ENCODE data around the gene ATR.
"Not testable (repeated sequence)": the region's sequence is repeated elsewhere in the genome, so short reads cannot be mapped to it uniquely, and the experiment has no call there.

Gene ATR

DNA sequence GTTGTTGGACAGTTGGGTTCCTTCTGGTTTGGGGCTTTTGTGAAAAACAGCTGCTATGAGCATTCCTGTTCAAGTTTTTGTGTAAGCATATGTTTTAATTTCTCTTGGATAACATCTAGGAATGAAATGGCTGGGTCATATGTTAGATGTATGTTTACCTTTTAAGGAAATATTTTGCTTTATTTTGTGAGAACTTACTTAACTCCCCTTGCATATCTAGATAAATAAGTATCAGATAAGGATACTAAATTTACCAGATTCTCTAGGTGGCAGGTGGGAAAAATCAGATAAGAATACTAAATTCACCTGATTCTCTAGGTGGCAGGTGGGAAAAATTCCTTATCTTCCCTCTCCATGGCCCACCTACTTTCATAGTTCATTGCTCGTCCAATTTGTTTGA is 16.6 kb upstream of the ATR start:
- DNase-seq (ENCODE audit: low spot score), result no peak

DNA sequence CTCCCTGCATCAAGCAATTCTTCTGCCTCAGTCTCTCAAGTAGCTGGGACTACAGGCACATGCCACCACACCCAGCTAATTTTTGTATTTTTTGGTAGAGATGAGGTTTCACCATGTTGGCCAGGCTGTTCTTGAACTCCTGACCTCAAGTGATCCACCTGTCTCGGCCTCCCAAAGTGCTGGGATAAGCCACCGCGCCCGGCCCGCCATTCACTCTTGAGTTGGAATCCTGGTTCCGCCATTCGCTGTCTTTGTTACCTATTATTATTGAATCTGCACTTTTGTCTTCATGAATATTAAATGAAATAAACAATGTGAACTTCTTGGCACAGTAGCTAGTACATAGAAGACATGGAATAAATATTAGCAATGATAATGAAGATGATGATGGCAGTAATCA is 13.7 kb upstream of the ATR start:
- DNase-seq (ENCODE audit: low spot score), result not testable (repeated sequence)

DNA sequence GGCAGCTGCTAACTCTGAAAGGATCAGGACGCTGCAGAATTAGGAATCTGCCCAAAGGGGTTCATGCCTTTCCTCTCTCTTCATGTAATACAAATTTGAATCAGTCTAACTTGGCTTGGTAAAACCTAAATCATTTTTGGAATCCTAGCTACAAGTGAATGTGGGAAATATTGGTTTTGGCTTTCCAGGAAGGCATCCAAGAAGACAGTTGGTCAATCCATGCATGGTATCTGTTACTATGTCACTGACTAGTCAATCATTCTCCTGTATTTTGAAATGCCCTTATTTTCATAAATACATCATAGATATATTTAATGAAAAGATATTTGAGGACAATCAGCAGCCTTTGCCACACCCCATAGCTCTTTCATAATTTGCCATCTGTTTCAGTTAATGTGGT is 10.2 kb upstream of the ATR start:
- DNase-seq (ENCODE audit: low spot score), result no peak

GRCh38 chr3:142586803-142587406 is 8.4 kb upstream of the ATR start:
- peak; percentile 49 for DNase-seq (ENCODE audit: low spot score)

DNA sequence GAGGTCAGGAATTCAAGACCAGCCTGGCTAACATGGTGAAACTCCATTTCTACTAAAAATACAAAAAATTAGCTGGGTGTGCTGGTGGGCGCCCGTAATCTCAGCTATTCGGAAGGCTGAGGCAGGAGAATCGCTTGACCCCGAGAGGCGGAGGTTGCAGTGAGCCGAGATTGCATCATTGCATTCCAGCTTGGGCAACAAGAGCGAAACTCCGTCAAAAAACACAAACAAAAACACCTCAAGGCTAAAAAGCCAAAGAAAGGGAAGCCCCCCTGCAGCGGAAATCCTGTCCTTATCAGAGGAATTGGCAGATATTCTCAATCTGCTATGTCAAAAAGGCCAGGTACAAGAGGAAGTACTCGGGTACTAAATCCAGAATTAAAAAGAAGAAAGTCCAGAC is 2.5 kb upstream of the ATR start:
- DNase-seq (ENCODE audit: low spot score), result not testable (repeated sequence)

DNA sequence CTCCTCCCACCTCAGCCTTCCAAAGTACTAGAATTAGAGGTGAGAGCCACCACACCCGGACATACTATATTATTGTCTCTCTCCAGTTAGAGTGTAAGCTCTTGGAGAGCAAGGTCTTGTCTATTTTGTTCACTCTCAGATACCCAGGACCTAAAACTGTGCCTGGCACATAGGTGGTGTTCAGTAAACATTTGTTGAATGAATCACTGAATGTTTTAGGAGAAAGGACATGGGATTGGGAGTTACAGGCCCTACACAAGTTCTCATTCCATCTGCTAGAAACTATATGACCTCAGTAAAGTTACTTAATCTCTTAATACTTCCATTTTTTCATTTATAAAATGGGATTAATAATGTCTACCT is 1.5 kb upstream of the ATR start:
- DNase-seq (ENCODE audit: low spot score), result no peak

DNA sequence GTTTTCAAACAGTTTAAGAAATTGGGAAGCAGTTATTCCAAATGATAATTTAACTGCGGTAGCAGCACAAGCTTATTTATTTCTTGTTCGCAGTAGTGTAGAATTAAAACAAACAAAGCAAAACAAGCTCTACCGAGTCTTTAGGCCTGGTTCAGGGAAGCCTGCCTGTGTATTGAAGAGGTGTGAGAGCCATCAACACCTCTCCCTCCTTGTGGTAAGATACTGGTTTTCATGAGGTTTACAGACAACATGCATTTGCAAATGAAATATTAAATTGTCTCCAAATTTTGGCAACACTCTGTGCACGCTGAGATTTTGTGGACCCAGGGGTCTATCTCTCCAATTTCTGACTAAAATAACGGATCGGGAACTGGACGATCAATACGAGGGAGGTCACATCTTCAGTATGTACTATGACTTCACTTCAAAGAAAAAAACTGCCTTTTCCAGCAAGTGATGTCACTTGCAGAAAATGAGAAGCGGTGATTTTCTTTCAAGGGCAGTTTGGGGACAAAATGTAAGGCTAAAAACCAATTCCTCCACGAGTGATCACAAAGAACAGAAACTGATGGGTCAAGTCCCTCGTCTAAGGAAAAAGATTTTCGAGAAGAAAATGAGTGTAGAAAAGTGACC is 721 bp downstream of the ATR start:
- peak; percentile 16 for DNase-seq (ENCODE audit: low spot score)

DNA sequence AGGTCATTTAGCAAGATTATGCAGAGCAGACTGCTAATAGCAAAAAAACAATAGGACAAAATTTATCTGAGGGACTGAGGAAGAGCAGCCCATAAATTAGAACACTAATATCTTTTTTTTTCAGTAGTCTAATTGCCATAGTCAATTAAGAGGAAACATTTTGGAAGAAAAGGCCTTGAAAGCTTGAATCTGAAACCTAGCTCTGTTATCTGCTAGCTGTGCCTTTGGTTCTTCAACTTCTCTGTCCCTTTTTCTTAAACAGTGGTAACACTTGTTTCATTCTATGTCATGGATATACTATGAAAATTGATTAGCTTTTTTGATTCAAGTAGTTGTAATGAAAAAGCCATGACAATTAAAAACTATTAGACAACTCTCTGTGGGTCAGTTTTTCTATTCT is 1.7 kb downstream of the ATR start:
- no peak for DNase-seq (ENCODE audit: low spot score)

DNA sequence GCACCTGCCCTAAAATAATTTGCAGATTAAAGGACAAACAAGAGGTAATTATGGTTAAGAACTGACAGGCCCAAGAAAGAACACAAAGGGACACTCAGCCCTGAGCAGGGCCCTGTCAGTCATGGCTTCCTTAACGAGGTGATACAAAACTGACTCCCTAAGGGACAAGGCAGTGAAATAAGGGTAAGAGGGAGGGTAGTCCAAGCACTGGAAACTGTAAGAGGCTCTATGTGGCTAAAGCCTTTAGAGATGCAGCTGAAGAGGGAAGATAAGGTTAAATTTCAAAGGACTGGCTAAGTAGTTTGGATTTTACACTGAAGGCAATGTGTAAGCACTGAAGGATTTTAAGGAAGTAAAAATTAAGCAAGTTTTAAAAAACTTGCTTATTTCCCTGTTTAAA is 3.9 kb downstream of the ATR start:
- DNase-seq (ENCODE audit: low spot score), result no peak

DNA sequence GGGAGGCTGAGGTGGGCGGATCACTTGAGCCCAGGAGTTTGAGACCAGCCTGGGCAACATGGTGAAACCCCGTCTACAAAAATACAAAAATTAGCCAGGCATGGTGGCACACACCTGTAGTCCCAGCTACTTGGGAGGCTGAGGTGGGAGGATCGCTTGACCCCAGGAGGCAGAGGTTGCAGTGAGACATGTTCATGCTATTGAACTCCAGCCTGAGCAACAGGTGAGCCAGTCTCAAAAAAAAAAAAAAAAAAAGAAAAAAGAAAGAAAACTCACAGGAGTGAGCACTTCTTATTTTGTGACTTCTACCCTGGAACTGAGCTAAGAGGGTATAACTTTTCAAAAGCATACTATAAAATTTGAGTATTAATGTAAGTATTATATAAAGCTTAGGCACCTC is 4.3 kb downstream of the ATR start:
- not testable (repeated sequence) for DNase-seq (ENCODE audit: low spot score)

DNA sequence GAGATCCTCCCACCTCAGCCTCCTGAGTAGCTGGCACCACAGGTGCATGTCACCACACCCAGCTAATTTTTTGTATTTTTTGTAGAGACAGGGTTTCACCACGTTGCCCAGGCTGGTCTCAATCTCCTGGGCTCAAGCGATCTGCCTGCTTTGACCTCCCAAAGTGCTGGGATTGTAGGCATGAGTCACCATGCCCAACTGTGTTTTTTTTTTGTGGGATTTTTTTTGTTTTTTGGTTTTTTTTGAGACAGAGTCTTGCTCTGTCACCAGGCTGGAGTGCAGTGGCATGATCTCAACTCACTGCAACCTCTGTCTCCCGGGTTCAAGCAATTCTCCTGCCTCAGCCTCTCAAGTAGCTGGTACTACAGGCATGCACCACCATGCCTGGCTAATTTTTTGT is 9.1 kb downstream of the ATR start:
- not testable (repeated sequence) for DNase-seq (ENCODE audit: low spot score)

- no peak for DNase-seq (ENCODE audit: low spot score)
Observed at GRCh38 chr3:142568393-142569017, 10.0 kb downstream of the ATR start.

- no peak for DNase-seq (ENCODE audit: low spot score)
Observed at GRCh38 chr3:142566096-142566495, 12.4 kb downstream of the ATR start.

DNA sequence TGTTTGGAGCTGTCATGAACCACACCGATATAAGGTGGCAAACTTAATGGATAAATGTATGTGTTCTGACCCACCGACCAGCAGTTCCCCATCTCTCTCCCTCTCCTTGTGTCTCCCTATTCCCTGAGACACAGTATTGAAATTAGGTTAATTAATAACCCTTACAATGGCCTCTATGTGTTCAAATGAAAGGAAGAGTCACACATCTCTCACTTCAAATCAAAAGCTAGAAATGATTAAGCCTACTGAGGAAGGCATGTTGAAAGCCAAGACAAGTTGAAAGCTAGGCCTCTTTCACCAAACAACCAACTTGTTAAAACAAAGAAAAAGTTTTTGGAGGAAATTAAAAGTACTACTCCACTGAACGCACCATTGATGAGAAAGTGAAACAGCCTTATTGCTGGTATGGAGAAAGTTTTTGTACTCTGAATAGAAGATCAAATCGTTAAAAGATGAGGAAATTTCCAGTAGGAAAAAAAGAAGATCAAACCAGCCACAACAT is 15.0 kb downstream of the ATR start:
- no peak for DNase-seq (ENCODE audit: low spot score)

GRCh38 chr3:142560118-142560517 is 18.4 kb downstream of the ATR start:
- no peak for DNase-seq (ENCODE audit: low spot score)

DNA sequence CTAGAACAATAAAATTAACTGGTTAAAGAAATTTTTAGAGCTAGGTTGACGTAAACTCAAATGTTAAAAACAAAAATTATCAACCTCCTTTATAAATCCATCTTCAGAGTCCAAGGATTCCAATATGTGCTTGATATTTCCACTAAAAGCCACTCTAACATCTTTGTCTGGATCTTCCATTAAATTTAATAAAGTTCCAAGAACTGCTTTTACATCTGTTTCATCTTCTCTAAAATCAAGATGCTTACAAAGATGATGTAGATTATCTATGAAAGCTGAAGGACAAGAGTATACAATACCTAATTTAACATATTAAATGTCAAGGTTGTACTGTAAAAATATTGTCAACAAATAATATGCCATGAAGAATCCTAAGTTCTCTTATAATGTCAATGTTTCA is 24.8 kb downstream of the ATR start:
- no peak for DNase-seq (ENCODE audit: low spot score)

GRCh38 chr3:142552579-142552978 is 26.0 kb downstream of the ATR start:
- not testable (repeated sequence) for DNase-seq (ENCODE audit: low spot score)

DNA sequence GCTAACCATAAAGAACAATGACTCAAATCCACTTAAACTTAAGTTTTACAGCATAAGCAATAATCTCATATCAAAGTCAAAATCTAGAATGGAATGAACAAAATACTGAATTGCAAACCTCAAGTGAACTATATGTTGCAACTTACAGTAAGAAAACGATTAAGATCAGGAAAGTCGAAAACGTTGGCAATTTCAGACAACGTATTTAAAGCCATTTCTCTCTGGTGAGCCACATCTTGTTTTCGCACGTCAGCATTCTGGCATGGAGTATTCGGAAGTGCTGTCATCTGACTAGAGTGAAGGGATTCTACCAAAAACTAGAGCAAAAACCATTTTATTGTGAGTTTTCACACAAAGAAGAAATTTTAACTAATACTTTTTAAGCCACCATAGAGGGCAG is 28.5 kb downstream of the ATR start:
- no peak for DNase-seq (ENCODE audit: low spot score)

DNA sequence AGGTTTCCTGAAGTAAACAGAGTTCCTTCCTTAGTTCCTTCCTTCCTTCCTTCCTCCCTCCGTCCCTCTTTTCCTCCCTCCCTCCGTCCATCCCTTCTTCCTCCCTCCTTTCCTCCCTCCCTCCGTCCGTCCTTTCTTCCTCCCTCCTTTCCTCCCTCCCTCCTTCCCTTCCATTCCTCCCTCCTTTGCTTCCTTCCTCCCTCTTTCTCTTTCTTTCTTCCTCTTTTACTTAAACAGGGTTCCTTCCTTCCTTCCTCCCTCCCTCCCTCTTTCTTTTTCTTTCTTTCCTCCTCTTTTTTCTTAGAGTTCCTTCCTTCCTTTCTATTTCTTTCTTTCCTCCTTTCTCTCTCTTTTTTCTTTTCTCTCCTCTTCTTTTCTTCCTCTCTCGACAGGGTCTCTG is 35.2 kb downstream of the ATR start:
- DNase-seq (ENCODE audit: low spot score), result no peak

DNA sequence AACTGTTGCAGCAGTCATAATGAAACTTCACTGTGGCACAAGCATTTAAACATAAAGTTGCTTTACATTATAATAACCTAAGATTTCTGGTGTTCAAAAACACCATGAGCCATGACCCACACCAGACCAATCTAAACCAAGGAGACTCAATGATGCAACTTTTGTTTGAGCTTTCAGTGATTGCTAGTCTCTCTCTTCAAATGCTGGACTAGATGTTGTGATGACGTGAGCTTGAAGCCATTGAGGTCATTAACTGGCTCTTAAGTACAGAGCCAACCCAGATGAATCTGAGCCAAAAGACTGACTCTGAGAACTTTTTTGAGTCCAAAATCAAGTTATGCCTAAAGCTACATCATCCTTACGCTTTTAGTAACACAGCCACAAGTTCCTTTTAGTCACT is 36.5 kb downstream of the ATR start:
- no peak for DNase-seq (ENCODE audit: low spot score)

DNA sequence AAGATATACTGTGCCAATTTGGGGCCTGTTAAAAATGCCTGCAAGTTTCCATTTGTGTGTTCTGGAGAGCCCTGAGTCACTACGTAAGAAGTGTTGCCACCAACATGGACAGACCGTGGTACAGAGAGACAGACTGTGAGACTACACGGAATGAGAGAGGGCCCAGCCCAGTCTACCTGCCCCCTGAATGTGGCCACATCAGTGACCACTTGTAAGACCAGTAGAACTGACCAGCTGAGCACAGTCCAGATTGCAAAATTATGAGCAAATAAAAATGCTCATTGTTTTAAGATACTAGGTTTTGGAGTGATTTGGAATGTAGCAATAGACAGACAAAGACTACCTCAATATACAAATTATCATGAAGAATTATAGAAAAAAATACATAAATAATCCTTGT is 42.0 kb downstream of the ATR start:
- DNase-seq (ENCODE audit: low spot score), result no peak

GRCh38 chr3:142534543-142534942 is 44.0 kb downstream of the ATR start:
- DNase-seq (ENCODE audit: low spot score), result no peak

DNA sequence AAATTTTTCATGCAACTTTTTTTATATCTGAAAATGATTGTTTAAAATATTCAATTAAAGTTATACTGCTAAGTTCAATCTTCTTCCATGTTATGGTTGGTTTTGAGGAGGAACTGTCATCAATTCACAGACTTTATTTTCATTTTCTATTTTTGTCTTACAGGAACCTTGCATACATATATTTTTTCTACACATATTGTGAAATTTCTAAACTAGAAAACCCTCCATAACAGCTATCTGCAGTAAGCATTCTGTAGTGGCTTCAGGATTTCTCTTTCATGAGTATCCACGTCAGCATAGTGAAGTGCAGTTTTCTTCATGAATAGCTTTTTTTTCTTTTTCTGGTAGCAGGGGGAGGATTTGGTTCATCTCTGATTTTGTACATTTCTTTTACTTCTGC is 48.2 kb downstream of the ATR start:
- DNase-seq (ENCODE audit: low spot score), result no peak

Data from CD4-positive, alpha-beta T cell treated with Interleukin-2 at 100 ng/mL for 4 hours (primary cell).